Measurements from ENCODE around the gene CTRB1. TPM values are rescaled to one million over a fixed set of nuclear protein-coding genes. Genes with fewer than 3 reads are reported as not detected.
"Not testable (repeated sequence)": the region's sequence is repeated elsewhere in the genome, so short reads cannot be mapped to it uniquely, and the experiment has no call there.

CTRB1 gene
- total RNA-seq, 6 donors from 2014 or later: 5.1 to 11.3 TPM; not detected in 4

DNA sequence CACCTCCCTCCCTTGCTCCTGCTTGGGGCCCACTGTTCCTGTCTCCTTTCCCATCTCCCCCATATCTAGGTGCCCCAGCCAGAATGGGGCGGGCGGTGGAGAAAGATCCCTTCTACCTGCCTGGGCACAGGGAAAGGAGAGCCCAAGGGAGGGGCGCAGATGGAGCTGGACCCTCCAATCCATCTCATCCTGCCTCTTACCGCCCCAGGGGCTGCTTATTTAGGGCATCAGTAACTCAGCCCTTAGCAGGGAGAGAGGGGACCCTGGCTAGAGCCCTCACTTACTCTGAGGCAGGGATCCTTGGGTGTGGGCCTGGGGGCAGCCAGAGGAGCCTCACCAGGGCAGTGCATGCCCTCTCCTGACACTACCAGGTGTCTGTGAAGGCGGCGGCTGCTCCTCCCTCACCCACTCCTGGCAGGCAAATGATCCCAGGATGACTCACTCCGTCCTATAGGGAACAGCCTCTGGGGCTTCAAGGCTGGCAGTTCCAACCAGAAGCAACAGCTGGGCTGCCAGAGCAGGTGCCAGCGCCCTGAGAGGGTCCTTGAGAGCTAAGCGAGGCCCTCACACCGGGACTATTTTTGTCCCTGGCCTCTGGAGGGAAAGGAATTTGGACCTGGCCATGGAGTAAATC, 49.0 kb downstream of the CTRB1 start:
- H3K4me1 ChIP-seq: peaks cover 38 to 63% (median 46%) of the 10 kb centered on the region in 4 donors
- no peak overlapping the region for H3K4me3 ChIP-seq
- peaks cover 0 to 14% (median 3%) of the 10 kb centered on the region in 4 donors for H3K27me3 ChIP-seq
- peak overlapping the region; percentile 21 to 61 (median 38) for H3K27ac ChIP-seq
- peaks cover 0 to 5% (median 0%) of the 10 kb centered on the region in 4 donors for H3K36me3 ChIP-seq
- peak in 1 of 4 donors; percentile 16 for TF ChIP-seq POLR2A (IDR thresholded peaks at IDR 0.05)
- peak in 1 of 2 donors; percentile 36 for TF ChIP-seq POLR2AphosphoS5 (IDR thresholded peaks at IDR 0.05)
- no peak for TF ChIP-seq EP300 (IDR thresholded peaks at IDR 0.05)
- peak in 1 of 2 donors; percentile 82 for ATAC-seq (ENCODE audit: low FRiP score in 2 of 2)
- DNase-seq: peak in 1 of 2 donors; percentile 84
- no peaks in the 10 kb centered on the region for H3K9me3 ChIP-seq
- WGBS, 2 donors: 57 to 93% methylated on average over 6 to 10 of the region's 10 CpGs

DNA sequence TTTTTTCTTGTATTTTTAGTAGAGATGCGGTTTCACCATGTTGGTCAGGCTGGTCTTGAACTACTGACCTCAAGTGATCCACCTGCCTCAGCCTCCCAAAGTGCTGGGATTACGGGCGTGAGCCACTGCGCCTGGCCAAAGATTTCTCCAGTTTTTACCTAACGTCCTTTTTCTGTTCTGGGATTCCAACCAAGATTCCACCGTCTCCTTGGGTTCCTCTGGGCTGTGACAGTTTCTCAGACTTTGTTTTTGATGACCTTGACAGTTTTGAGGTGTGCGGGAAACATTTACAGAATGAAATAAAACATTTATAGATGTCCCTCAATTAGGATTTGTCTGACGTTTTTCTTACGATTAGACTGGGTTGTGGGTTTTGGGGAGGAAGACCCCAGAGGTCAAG, 50.6 kb downstream of the CTRB1 start:
- DNase-seq; ATAC-seq (ENCODE audit: low FRiP score in 2 of 2); H3K36me3 ChIP-seq; H3K9me3 ChIP-seq; H3K4me3 ChIP-seq; H3K27ac ChIP-seq: not testable (repeated sequence)
- peaks cover 0 to 14% (median 3%) of the 10 kb centered on the region in 4 donors for H3K27me3 ChIP-seq
- peaks cover 22 to 47% (median 30%) of the 10 kb centered on the region in 4 donors for H3K4me1 ChIP-seq
- WGBS, 2 donors: 89 to 90% methylated on average over 9 of the region's 9 CpGs

DNA sequence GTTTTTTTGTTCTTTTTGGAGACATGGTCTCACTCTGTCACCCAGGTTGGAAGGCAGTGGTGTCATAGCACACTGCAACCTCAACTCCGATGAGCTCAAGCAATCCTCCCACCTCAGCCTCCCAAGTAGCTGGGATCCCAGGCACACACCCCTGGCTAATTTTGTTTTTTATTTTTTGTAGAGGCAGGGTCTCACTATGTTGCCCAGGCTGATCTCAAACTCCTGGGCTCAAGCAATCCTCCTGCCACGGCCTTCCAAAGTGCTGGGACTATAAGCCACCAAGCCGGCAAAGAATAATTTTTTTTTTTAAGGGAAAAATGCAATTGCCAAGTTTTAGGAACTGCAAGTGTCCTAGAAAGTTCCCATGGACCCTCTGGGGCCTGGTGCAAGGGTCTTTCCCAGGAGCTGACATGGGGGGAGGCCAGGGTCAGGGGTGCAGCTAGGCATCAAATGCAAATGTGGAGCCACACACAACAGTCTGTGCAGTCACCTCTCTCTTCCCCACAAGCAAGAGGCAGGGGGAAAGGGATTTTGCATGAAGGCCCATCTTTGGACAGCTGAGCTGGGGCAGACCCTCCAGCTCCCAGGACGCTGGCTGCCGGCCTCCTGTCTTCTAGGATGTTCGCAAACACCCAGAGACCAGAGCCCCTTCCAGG, 52.8 kb downstream of the CTRB1 start:
- no peaks in the 10 kb centered on the region for H3K36me3 ChIP-seq
- no peaks in the 10 kb centered on the region for H3K27me3 ChIP-seq
- peaks cover 11 to 24% (median 20%) of the 10 kb centered on the region in 4 donors for H3K4me1 ChIP-seq
- no peak for TF ChIP-seq POLR2AphosphoS5 (IDR thresholded peaks at IDR 0.05)
- ATAC-seq (ENCODE audit: low FRiP score in 2 of 2) (no peak), DNase-seq (no peak)
- 76 to 89% methylated on average over 3 to 6 of the region's 6 CpGs for WGBS, 2 donors
- no peaks in the 10 kb centered on the region for H3K9me3 ChIP-seq
- no peak overlapping the region for H3K4me3 ChIP-seq
- H3K27ac ChIP-seq: peak overlapping the region in 2 of 4 donors; percentile 2 to 30

GRCh38 chr16:75272097-75272551, 53.3 kb downstream of the CTRB1 start:
- DNase-seq: no peak
- H3K27me3 ChIP-seq: no peaks in the 10 kb centered on the region
- H3K27ac ChIP-seq: peak overlapping the region in 3 of 4 donors; percentile 2 to 30 (median 7)
- no peak for ATAC-seq (ENCODE audit: low FRiP score in 2 of 2)
- WGBS, 2 donors: 32% methylated on average over 12 of the region's 12 CpGs; no CpG with 5 or more reads in 1 of the 2 donors
- no peak overlapping the region for H3K4me3 ChIP-seq
- H3K36me3 ChIP-seq: no peaks in the 10 kb centered on the region
- peaks cover 10 to 20% (median 18%) of the 10 kb centered on the region in 4 donors for H3K4me1 ChIP-seq
- H3K9me3 ChIP-seq: no peaks in the 10 kb centered on the region
- TF ChIP-seq, protein P1, sequence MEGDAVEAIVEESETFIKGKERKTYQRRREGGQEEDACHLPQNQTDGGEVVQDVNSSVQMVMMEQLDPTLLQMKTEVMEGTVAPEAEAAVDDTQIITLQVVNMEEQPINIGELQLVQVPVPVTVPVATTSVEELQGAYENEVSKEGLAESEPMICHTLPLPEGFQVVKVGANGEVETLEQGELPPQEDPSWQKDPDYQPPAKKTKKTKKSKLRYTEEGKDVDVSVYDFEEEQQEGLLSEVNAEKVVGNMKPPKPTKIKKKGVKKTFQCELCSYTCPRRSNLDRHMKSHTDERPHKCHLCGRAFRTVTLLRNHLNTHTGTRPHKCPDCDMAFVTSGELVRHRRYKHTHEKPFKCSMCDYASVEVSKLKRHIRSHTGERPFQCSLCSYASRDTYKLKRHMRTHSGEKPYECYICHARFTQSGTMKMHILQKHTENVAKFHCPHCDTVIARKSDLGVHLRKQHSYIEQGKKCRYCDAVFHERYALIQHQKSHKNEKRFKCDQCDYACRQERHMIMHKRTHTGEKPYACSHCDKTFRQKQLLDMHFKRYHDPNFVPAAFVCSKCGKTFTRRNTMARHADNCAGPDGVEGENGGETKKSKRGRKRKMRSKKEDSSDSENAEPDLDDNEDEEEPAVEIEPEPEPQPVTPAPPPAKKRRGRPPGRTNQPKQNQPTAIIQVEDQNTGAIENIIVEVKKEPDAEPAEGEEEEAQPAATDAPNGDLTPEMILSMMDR (IDR thresholded peaks at IDR 0.05): no peak
- no peak for TF ChIP-seq EP300 (IDR thresholded peaks at IDR 0.05)
- TF ChIP-seq POLR2AphosphoS5 (IDR thresholded peaks at IDR 0.05): no peak
- TF ChIP-seq POLR2A (IDR thresholded peaks at IDR 0.05): no peak

DNA sequence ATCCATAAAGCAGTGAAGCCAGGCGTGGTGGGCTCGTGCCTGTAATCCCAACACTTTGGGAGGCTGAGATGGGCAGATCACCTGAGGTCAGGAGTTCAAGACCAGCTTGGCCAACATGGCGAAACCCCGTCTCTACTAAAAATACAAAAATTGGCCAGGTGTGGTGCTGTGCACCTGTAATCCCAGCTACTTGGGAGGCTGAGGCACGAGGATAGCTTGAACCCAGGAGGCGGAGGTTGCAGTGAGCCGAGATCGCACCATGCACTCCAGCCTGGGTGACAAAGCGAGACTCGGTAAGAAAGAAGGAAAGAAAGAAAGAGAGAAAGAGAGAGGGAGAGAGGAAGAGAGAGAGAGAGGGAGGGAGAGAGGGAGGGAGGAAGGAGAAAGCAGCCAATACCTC, 53.8 kb downstream of the CTRB1 start:
- WGBS, 2 donors: 88 to 96% methylated on average over 9 to 10 of the region's 10 CpGs
- H3K36me3 ChIP-seq; H3K27me3 ChIP-seq; H3K4me3 ChIP-seq; DNase-seq; ATAC-seq (ENCODE audit: low FRiP score in 2 of 2); H3K9me3 ChIP-seq: not testable (repeated sequence)
- peak overlapping the region in 2 of 4 donors; percentile 2 to 7 for H3K27ac ChIP-seq
- peaks cover 10 to 17% (median 16%) of the 10 kb centered on the region in 4 donors for H3K4me1 ChIP-seq

- H3K4me3 ChIP-seq: no peak overlapping the region
- no peak for DNase-seq
- TF ChIP-seq POLR2A (IDR thresholded peaks at IDR 0.05): no peak
- TF ChIP-seq POLR2AphosphoS5 (IDR thresholded peaks at IDR 0.05): no peak
- TF ChIP-seq, protein P1 (IDR thresholded peaks at IDR 0.05): no peak
- no peak for TF ChIP-seq EP300 (IDR thresholded peaks at IDR 0.05)
- no peaks in the 10 kb centered on the region for H3K36me3 ChIP-seq
- H3K27ac ChIP-seq: no peak overlapping the region
- no peak for ATAC-seq (ENCODE audit: low FRiP score in 2 of 2)
- peaks cover 9 to 14% (median 10%) of the 10 kb centered on the region in 4 donors for H3K4me1 ChIP-seq
- no peaks in the 10 kb centered on the region for H3K9me3 ChIP-seq
- WGBS, 2 donors: 86 to 92% methylated on average over 20 to 23 of the region's 23 CpGs
- H3K27me3 ChIP-seq: no peaks in the 10 kb centered on the region
These were observed 54.5 kb downstream of the CTRB1 start for GRCh38 chr16:75273054-75273925.

Other genes starting within 250 kb of the CTRB1 start
- gene WDR59, start 233.9 kb upstream of the CTRB1 start, total RNA-seq: 100 to 1,000 TPM in 1 of 6 donors, 10 to 100 TPM in 5; 16.0 to 138 (median 37.5) TPM
- gene ZNRF1, start 220.0 kb upstream of the CTRB1 start, total RNA-seq: 10 to 100 TPM; 18.5 to 40.0 (median 27.1) TPM
- 10 to 100 TPM in 5 of 6 donors, 1 to 10 TPM in 1; 7.8 to 35.6 (median 16.8) TPM for gene LDHD, start 102.2 kb upstream of the CTRB1 start, total RNA-seq
- 10 to 100 TPM in 1 of 6 donors, 1 to 10 TPM in 5; 4.2 to 10.8 (median 7.0) TPM for gene ZFP1, start 70.5 kb upstream of the CTRB1 start, total RNA-seq
- 10 to 100 TPM in 1 of 6 donors, 1 to 10 TPM in 1, not detected in 4; 9.8 to 15.9 TPM for gene CTRB2, start 11.8 kb upstream of the CTRB1 start, total RNA-seq
- 10 to 100 TPM; 32.9 to 87.2 (median 61.7) TPM for gene BCAR1, start 32.6 kb downstream of the CTRB1 start, total RNA-seq
- gene CFDP1, start 214.5 kb downstream of the CTRB1 start, total RNA-seq: 100 to 1,000 TPM in 1 of 6 donors, 10 to 100 TPM in 5; 36.8 to 185 (median 50.6) TPM
- gene TMEM170A, start 245.7 kb downstream of the CTRB1 start, total RNA-seq: 10 to 100 TPM; 11.5 to 31.6 (median 25.5) TPM

Measured in upper lobe of left lung (tissue), 6 donors.